SK-N-MC (cell line): ENCODE data around the gene CKAP2.
A peak's percentile ranks its signal among the peaks of the same experiment; 100 is the strongest.
"Not testable (repeated sequence)": the region's sequence is repeated elsewhere in the genome, so short reads cannot be mapped to it uniquely, and the experiment has no call there.

Experiments
- DNase-seq: peaks from one replicate; pipeline ENCODE4 v3.0.0-alpha.2; 2011; ENCODE audit warnings: low read depth, low spot score
- H3K27ac ChIP-seq: fragments of 200-600 bp; sonication (generic); 2 replicates; pipeline ENCODE4 v1.5.1; 2016; ENCODE audit warnings: mixed run types
- H3K36me3 ChIP-seq: fragments of 200-600 bp; sonication (generic); 2 replicates; pipeline ENCODE4 v1.6.1; 2017; ENCODE audit warnings: antibody characterized with exemption, low read length, mixed read lengths; ENCODE audit not compliant: insufficient read depth
- H3K4me3 ChIP-seq: fragments of 200-600 bp; sonication (generic); 2 replicates; pipeline ENCODE4 v1.5.1; 2016
- H3K9ac ChIP-seq: fragments of 200-600 bp; sonication (generic); 2 replicates; pipeline ENCODE4 v1.8.0; 2017; ENCODE audit warnings: mixed run types, mixed read lengths; ENCODE audit not compliant: insufficient read length
- H3K9me3 ChIP-seq: fragments of 200-600 bp; sonication (generic); 2 replicates; pipeline ENCODE4 v1.6.1; 2017; ENCODE audit warnings: low read depth, mild to moderate bottlenecking, antibody characterized with exemption, low read length, moderate library complexity, mixed read lengths
- EZH2 ChIP-seq: fragments of 200-600 bp; sonication (generic); IDR thresholded peaks from one replicate; pipeline ENCODE4 v1.6.1; 2017; ENCODE audit warnings: antibody characterized with exemption
- FOXP2 ChIP-seq: optimal IDR thresholded peaks from 2 replicates; pipeline ENCODE3; 2011; ENCODE audit warnings: mild to moderate bottlenecking, moderate library complexity; ENCODE audit not compliant: insufficient read depth; ENCODE audit errors: extremely low read length, control extremely low read depth
- POLR2AphosphoS5 ChIP-seq: IDR thresholded peaks from 2 replicates; pipeline ENCODE4 v1.6.1; 2012; ENCODE audit warnings: mild to moderate bottlenecking, low read depth, low read length, borderline replicate concordance

The CKAP2 gene

GRCh38 chr13:52461265-52461664 is 6.0 kb downstream of the CKAP2 start:
- TF ChIP-seq POLR2AphosphoS5 (peak; percentile 19; the same call in 1 of the 2 replicates), FOXP2 (no peak)
- Histone ChIP-seq H3K36me3 (peaks cover 97% of the 10 kb centered on the region), H3K9me3 (no peaks in the 10 kb centered on the region), H3K9ac (no peak overlapping the region), H3K4me3 (no peak overlapping the region), H3K27ac (no peak overlapping the region)
- no peak for DNase-seq

DNA sequence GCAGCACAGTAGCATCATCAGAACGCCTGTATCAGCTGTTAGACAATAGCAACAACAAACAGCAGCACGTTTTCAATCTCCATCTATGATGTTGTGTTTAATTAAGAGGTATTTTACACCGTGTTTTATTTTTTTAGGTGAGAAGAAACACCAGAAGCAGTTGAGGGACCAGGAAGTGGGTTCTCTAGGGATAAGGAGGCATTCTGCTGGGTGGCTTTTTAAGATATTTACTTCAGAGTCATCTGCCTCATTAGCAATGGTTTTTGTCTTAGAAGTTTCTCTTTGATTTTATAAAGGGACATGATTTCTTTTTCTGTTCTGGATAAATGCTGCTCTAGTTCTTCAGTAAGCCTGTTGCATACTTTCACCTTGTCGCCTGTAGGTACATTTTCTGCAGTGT is 8.2 kb downstream of the CKAP2 start:
- no peak for DNase-seq
- Histone ChIP-seq H3K36me3 (peaks cover 98% of the 10 kb centered on the region), H3K4me3 (no peak overlapping the region), H3K9ac (no peak overlapping the region), H3K27ac (no peak overlapping the region), H3K9me3 (no peaks in the 10 kb centered on the region)
- TF ChIP-seq EZH2 (no peak), FOXP2 (no peak), POLR2AphosphoS5 (no peak)

GRCh38 chr13:52468487-52468886 is 13.2 kb downstream of the CKAP2 start:
- H3K27ac ChIP-seq, H3K9ac ChIP-seq, H3K9me3 ChIP-seq, DNase-seq, H3K4me3 ChIP-seq: not testable (repeated sequence)
- peaks cover 84% of the 10 kb centered on the region for H3K36me3 ChIP-seq

- H3K36me3 ChIP-seq = peaks cover 16% of the 10 kb centered on the region
- not testable (repeated sequence) for H3K9me3 ChIP-seq, H3K9ac ChIP-seq, DNase-seq, H3K4me3 ChIP-seq, H3K27ac ChIP-seq
Measured at GRCh38 chr13:52480677-52481428, 25.6 kb downstream of the CKAP2 start.

GRCh38 chr13:52487078-52487477 is 31.8 kb downstream of the CKAP2 start:
- not testable (repeated sequence) for DNase-seq, H3K9ac ChIP-seq, H3K27ac ChIP-seq, H3K36me3 ChIP-seq, H3K4me3 ChIP-seq, H3K9me3 ChIP-seq

GRCh38 chr13:52488763-52489162 is 33.5 kb downstream of the CKAP2 start:
- H3K9me3 ChIP-seq, H3K9ac ChIP-seq, DNase-seq, H3K4me3 ChIP-seq, H3K36me3 ChIP-seq, H3K27ac ChIP-seq: not testable (repeated sequence)

GRCh38 chr13:52491015-52491414 is 35.7 kb downstream of the CKAP2 start:
- not testable (repeated sequence) for H3K36me3 ChIP-seq, DNase-seq, H3K27ac ChIP-seq, H3K9me3 ChIP-seq, H3K4me3 ChIP-seq, H3K9ac ChIP-seq

GRCh38 chr13:52494241-52494640 is 39.0 kb downstream of the CKAP2 start:
- H3K27ac ChIP-seq, DNase-seq, H3K4me3 ChIP-seq: not testable (repeated sequence)

DNA sequence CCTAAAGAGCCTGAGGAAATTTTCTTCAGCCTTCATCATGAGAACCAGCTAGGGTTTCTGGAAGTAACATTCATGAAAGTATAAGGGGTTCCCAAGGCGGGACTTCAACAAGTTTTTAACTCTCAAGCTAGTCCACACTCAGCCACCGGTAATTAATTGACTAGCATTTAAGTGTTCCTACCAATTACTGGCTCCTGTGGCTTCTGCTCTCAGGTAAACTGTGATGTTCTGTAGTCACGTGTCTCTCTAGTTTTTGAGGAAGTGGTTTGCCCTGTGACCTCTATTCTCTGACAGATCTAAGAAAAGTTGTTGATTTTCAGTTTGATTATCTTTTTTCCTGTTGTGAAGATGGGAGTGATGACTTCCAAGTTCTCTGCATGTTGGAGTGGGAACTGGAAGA is 42.7 kb downstream of the CKAP2 start:
- H3K27ac ChIP-seq, DNase-seq, H3K36me3 ChIP-seq, H3K9ac ChIP-seq, H3K4me3 ChIP-seq, H3K9me3 ChIP-seq: not testable (repeated sequence)

More at GRCh38 chr13:52494241-52494640, 39.0 kb downstream of the CKAP2 start:
- H3K36me3 ChIP-seq, H3K9ac ChIP-seq, H3K9me3 ChIP-seq: not testable (repeated sequence)

DNA sequence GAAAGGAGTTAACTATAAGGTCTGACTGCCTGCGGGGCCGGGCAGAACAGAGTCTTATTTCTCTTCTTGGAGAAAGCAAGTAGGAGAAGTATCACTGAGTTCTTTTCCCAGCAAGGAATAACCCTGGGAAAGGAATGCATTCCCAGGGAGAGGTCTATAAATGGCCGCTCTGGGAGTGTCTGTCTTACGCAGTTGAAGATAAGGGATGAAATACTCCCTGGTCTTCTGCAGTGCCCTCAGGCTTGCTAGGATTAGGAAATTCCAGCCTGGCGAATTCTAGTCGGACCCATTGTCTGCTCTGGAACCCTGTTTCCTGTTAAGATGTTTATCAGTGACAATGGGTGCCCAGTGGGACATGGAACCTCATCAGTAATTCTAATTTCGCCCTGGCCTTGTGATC is 47.0 kb downstream of the CKAP2 start:
- not testable (repeated sequence) for H3K9me3 ChIP-seq, H3K9ac ChIP-seq, H3K4me3 ChIP-seq, H3K36me3 ChIP-seq, DNase-seq
- H3K27ac ChIP-seq = peak overlapping the region; percentile 76; the same call in 1 of the 2 replicates

DNA sequence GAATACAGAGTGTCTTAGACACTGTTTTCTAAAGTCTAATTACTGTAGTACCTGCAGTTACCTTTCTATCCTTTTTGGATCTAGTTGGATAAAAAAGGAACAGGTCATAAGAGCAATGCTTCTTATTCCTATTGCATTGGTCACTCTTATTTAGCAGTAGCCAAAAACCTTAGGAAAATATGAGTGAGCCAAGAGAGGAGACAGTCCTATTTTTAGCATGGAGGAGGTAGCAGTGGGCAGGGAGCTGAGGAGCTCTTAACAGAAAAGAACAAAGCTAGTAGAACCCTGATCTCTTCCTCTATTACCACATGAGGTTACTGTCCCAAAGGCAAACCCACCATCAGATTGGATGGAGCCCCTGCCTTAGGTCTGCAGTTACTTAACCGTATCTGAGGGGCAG is 50.6 kb downstream of the CKAP2 start:
- H3K9ac ChIP-seq, H3K4me3 ChIP-seq, H3K27ac ChIP-seq, H3K9me3 ChIP-seq, H3K36me3 ChIP-seq, DNase-seq: not testable (repeated sequence)

DNA sequence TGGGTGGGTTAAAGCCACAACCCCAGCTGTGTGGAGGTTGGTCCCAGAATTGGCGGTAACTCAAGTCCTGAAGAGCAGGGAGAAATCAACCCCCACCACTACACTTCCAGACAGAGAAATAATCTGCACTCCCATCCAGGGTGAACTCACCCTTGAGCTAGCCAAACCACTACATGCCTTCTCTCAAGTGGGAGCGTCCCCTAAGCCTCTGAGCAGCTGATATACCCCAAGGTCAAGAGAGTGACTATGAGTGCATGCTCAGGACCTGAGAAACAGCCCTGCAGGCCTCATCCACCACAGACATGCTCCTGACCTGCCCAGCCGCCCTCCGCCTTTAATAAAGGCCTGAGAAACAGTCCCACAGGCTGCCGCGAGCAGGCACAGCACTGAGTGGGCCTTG is 54.3 kb downstream of the CKAP2 start:
- not testable (repeated sequence) for H3K9ac ChIP-seq, H3K4me3 ChIP-seq, DNase-seq, H3K36me3 ChIP-seq, H3K9me3 ChIP-seq, H3K27ac ChIP-seq

- not testable (repeated sequence) for H3K9me3 ChIP-seq, H3K36me3 ChIP-seq, H3K4me3 ChIP-seq, H3K27ac ChIP-seq, H3K9ac ChIP-seq, DNase-seq
Measured at GRCh38 chr13:52510221-52510797, 55.0 kb downstream of the CKAP2 start.

GRCh38 chr13:52511598-52511997 is 56.3 kb downstream of the CKAP2 start:
- not testable (repeated sequence) for DNase-seq, H3K27ac ChIP-seq, H3K9ac ChIP-seq, H3K36me3 ChIP-seq, H3K4me3 ChIP-seq, H3K9me3 ChIP-seq
